CD8-positive, alpha-beta memory T cell (primary cell): ENCODE data around the gene SLC16A9. TPM values are rescaled to one million over a fixed set of nuclear protein-coding genes. Genes with fewer than 3 reads are reported as not detected.

Experiments
- CTCF ChIA-PET: fragments of 350-600 bp; sonication (Branson Sonifier 250); formaldehyde crosslinking; loops from one replicate; lab custom pipeline; 2021; ENCODE audit warnings: antibody characterized with exemption; lab: Charles Lee
- POLR2A ChIA-PET: fragments of 350-600 bp; sonication (Branson Sonifier 250); formaldehyde crosslinking; loops from one replicate; lab custom pipeline; 2021; ENCODE audit warnings: antibody characterized with exemption; lab: Charles Lee
- DNase-seq, 5 donors: peaks; one replicate each; pipeline versions ENCODE4 v3.0.0 to v3.0.0-alpha.2; 2020 to 2022; ENCODE audit warnings: mixed read lengths in 1 of 5
- H3K27ac ChIP-seq: one replicate; pipeline ENCODE4 v1.7.0; 2013; ENCODE audit warnings: low read depth, mild to moderate bottlenecking, low read length, moderate library complexity
- H3K27me3 ChIP-seq: 2 replicates; pipeline ENCODE4 v1.7.0; 2013; ENCODE audit warnings: low read length, mild to moderate bottlenecking; ENCODE audit not compliant: insufficient read depth, poor library complexity, severe bottlenecking
- H3K36me3 ChIP-seq: 2 replicates; pipeline ENCODE4 v1.7.0; 2013; ENCODE audit warnings: mild to moderate bottlenecking, low read length, moderate library complexity; ENCODE audit not compliant: insufficient read depth
- H3K4me1 ChIP-seq: 2 replicates; pipeline ENCODE4 v1.7.0; 2013; ENCODE audit warnings: mild to moderate bottlenecking, low read length, moderate library complexity; ENCODE audit not compliant: insufficient read depth
- H3K4me3 ChIP-seq: 2 replicates; pipeline ENCODE4 v1.7.0; 2013; ENCODE audit warnings: mild to moderate bottlenecking, low read length
- H3K9me3 ChIP-seq: 2 replicates; pipeline ENCODE4 v1.7.0; 2013; ENCODE audit warnings: mild to moderate bottlenecking, low read length
- H3K27ac Mint-ChIP-seq, 8 donors: one replicate each; pipeline ENCODE4 v1.8.0; 2020 to 2021; ENCODE audit warnings: mixed read lengths in 8 of 8, mild to moderate bottlenecking in 6 of 8, inconsistent platforms in 3 of 8, moderate library complexity in 3 of 8
- H3K27me3 Mint-ChIP-seq, 2 donors: one replicate each; pipeline ENCODE4 v1.8.0; 2020 to 2021; ENCODE audit warnings: mixed read lengths in 2 of 2, mild to moderate bottlenecking in 1 of 2, moderate library complexity in 1 of 2
- H3K36me3 Mint-ChIP-seq, 3 donors: one replicate each; pipeline ENCODE4 v1.8.0; 2020 to 2021; ENCODE audit warnings: mixed read lengths in 3 of 3, inconsistent platforms in 1 of 3, mild to moderate bottlenecking in 1 of 3
- H3K4me1 Mint-ChIP-seq, 3 donors: one replicate each; pipeline ENCODE4 v1.8.0; 2020 to 2021; ENCODE audit warnings: mixed read lengths in 3 of 3, inconsistent platforms in 1 of 3, mild to moderate bottlenecking in 1 of 3
- H3K4me3 Mint-ChIP-seq, 7 donors: one replicate each; pipeline ENCODE4 v1.8.0; 2020 to 2021; ENCODE audit warnings: mixed read lengths in 7 of 7, mild to moderate bottlenecking in 6 of 7, moderate library complexity in 4 of 7, inconsistent platforms in 2 of 7
- H3K9me3 Mint-ChIP-seq, 5 donors: one replicate each; pipeline ENCODE4 v1.8.0; 2020 to 2022; ENCODE audit warnings: mixed read lengths in 5 of 5, mild to moderate bottlenecking in 3 of 5, moderate library complexity in 2 of 5, inconsistent platforms in 1 of 5
- polyA plus RNA-seq: library from polyadenylated mRNA; unstranded; fragments of 300-500 nt; fragmentation: Illumina TruSeq; gene quantifications from one replicate; pipeline ENCODE4 v1.2.3, GENCODE V29; 2021
- total RNA-seq, 2 experiments: library from RNA; stranded (reverse); gene quantifications; one replicate each; pipeline ENCODE4 v1.2.3, GENCODE V29; 2021

The SLC16A9 gene
- total and polyA plus RNA-seq, 3 experiments from 2014 or later: 0.27 to 0.31 TPM; not detected in 1

GRCh38 chr10:59628456-59628855, 81.2 kb downstream of the SLC16A9 start:
- H3K9me3 ChIP-seq: no peaks in the 10 kb centered on the region
- Mint-ChIP-seq H3K9me3 (no peaks in the 10 kb centered on the region), H3K27ac (no peak overlapping the region), H3K36me3 (no peaks in the 10 kb centered on the region), H3K4me1 (peaks cover 0 to 4% (median 0%) of the 10 kb centered on the region in 3 donors), H3K4me3 (no peak overlapping the region), H3K27me3 (peaks cover 6 to 15% of the 10 kb centered on the region in 2 donors)
- H3K36me3 ChIP-seq: no peaks in the 10 kb centered on the region
- no peaks in the 10 kb centered on the region for H3K4me1 ChIP-seq
- ChIA-PET CTCF (interaction anchor here (0.8 to 1.1 kb wide), 2 partner anchors 475 to 1021 kb away, joined by 3 to 5 read pairs; no protein-coding TSS in a partner anchor), POLR2A (no interaction called here)
- no peak for DNase-seq
- H3K4me3 ChIP-seq: no peak overlapping the region
- no peak overlapping the region for H3K27ac ChIP-seq
- H3K27me3 ChIP-seq: no peaks in the 10 kb centered on the region

GRCh38 chr10:59627366-59628018, 82.2 kb downstream of the SLC16A9 start:
- Mint-ChIP-seq H3K36me3 (no peaks in the 10 kb centered on the region), H3K4me1 (peaks cover 0 to 4% (median 0%) of the 10 kb centered on the region in 3 donors)
- CTCF ChIA-PET: interaction anchor here (0.9 to 5.1 kb wide), 2 partner anchors 404 to 1019 kb away, joined by 4 to 23 read pairs; no protein-coding TSS in a partner anchor

GRCh38 chr10:59626523-59626869, 83.2 kb downstream of the SLC16A9 start:
- H3K27me3 Mint-ChIP-seq: peaks cover 6 to 11% of the 10 kb centered on the region in 2 donors
- H3K4me1 Mint-ChIP-seq: peaks cover 0 to 4% (median 0%) of the 10 kb centered on the region in 3 donors
- no peaks in the 10 kb centered on the region for H3K4me1 ChIP-seq
- no peak for DNase-seq
- H3K4me3 Mint-ChIP-seq: no peak overlapping the region
- no peaks in the 10 kb centered on the region for H3K9me3 ChIP-seq
- H3K4me3 ChIP-seq: no peak overlapping the region
- ChIA-PET POLR2A (no interaction called here), CTCF (interaction anchor here (0.9 to 5.1 kb wide), 4 partner anchors 405 to 1023 kb away, joined by 4 to 23 read pairs (median 8); no protein-coding TSS in a partner anchor)
- no peaks in the 10 kb centered on the region for H3K9me3 Mint-ChIP-seq
- H3K36me3 Mint-ChIP-seq: no peaks in the 10 kb centered on the region
- no peaks in the 10 kb centered on the region for H3K36me3 ChIP-seq
- no peak overlapping the region for H3K27ac Mint-ChIP-seq
- no peak overlapping the region for H3K27ac ChIP-seq
- no peaks in the 10 kb centered on the region for H3K27me3 ChIP-seq

More at GRCh38 chr10:59627366-59628018, 82.2 kb downstream of the SLC16A9 start:
- H3K9me3 Mint-ChIP-seq: no peaks in the 10 kb centered on the region
- Histone ChIP-seq H3K9me3 (no peaks in the 10 kb centered on the region), H3K27me3 (no peaks in the 10 kb centered on the region), H3K4me1 (no peaks in the 10 kb centered on the region), H3K4me3 (no peak overlapping the region), H3K36me3 (no peaks in the 10 kb centered on the region), H3K27ac (no peak overlapping the region)
- POLR2A ChIA-PET: no interaction called here
- H3K27me3 Mint-ChIP-seq: peaks cover 6 to 15% of the 10 kb centered on the region in 2 donors
- DNase-seq: no peak
- no peak overlapping the region for H3K4me3 Mint-ChIP-seq
- peak overlapping the region in 2 of 8 donors; percentile 1 to 10 for H3K27ac Mint-ChIP-seq

GRCh38 chr10:59625721-59626522, 83.7 kb downstream of the SLC16A9 start:
- Histone ChIP-seq H3K27ac (no peak overlapping the region), H3K4me1 (no peaks in the 10 kb centered on the region), H3K36me3 (no peaks in the 10 kb centered on the region), H3K9me3 (no peaks in the 10 kb centered on the region), H3K27me3 (no peaks in the 10 kb centered on the region), H3K4me3 (no peak overlapping the region)
- H3K36me3 Mint-ChIP-seq: no peaks in the 10 kb centered on the region
- no peak overlapping the region for H3K4me3 Mint-ChIP-seq
- H3K27ac Mint-ChIP-seq: no peak overlapping the region
- peak in 4 of 5 donors; percentile 12 to 52 (median 47) for DNase-seq
- H3K4me1 Mint-ChIP-seq: peaks cover 0 to 4% (median 0%) of the 10 kb centered on the region in 3 donors
- H3K9me3 Mint-ChIP-seq: no peaks in the 10 kb centered on the region
- ChIA-PET CTCF (interaction anchor here (0.9 to 5.1 kb wide), 6 partner anchors 9 to 1023 kb away, joined by 3 to 23 read pairs (median 5); partner anchors contain the start of gene CCDC6), POLR2A (no interaction called here)
- H3K27me3 Mint-ChIP-seq: peaks cover 6 to 8% of the 10 kb centered on the region in 2 donors

- POLR2A ChIA-PET: no interaction called here
- CTCF ChIA-PET: interaction anchor here (0.9 to 5.1 kb wide), 5 partner anchors 8 to 1024 kb away, joined by 3 to 23 read pairs (median 6); partner anchors contain the start of gene CCDC6
- Mint-ChIP-seq H3K27ac (no peak overlapping the region), H3K4me3 (no peak overlapping the region), H3K9me3 (no peaks in the 10 kb centered on the region), H3K27me3 (peaks cover under 1 to 2% of the 10 kb centered on the region in 2 donors), H3K36me3 (no peaks in the 10 kb centered on the region), H3K4me1 (peaks cover 0 to 4% (median 0%) of the 10 kb centered on the region in 3 donors)
- Histone ChIP-seq H3K36me3 (no peaks in the 10 kb centered on the region), H3K4me3 (no peak overlapping the region), H3K27ac (no peak overlapping the region), H3K9me3 (no peaks in the 10 kb centered on the region), H3K4me1 (no peaks in the 10 kb centered on the region), H3K27me3 (no peaks in the 10 kb centered on the region)
- DNase-seq: no peak
Observed at GRCh38 chr10:59624951-59625350, 84.7 kb downstream of the SLC16A9 start.

- Mint-ChIP-seq H3K4me1 (peaks cover 0 to 4% (median 0%) of the 10 kb centered on the region in 3 donors), H3K27me3 (peaks cover 0 to 2% of the 10 kb centered on the region in 2 donors), H3K4me3 (no peak overlapping the region), H3K36me3 (no peaks in the 10 kb centered on the region), H3K9me3 (no peaks in the 10 kb centered on the region), H3K27ac (no peak overlapping the region)
- Histone ChIP-seq H3K27ac (no peak overlapping the region), H3K9me3 (no peaks in the 10 kb centered on the region), H3K4me1 (no peaks in the 10 kb centered on the region), H3K27me3 (no peaks in the 10 kb centered on the region), H3K36me3 (no peaks in the 10 kb centered on the region), H3K4me3 (no peak overlapping the region)
- ChIA-PET POLR2A (no interaction called here), CTCF (interaction anchor here (5.1 kb wide), 1 partner anchor 1022 kb away, joined by 23 read pairs; no protein-coding TSS in a partner anchor)
- DNase-seq: no peak
Observed at GRCh38 chr10:59624136-59624535, 85.5 kb downstream of the SLC16A9 start.

GRCh38 chr10:59623133-59624121, 86.2 kb downstream of the SLC16A9 start:
- no peaks in the 10 kb centered on the region for H3K4me1 ChIP-seq
- Mint-ChIP-seq H3K27me3 (peaks cover 0 to 2% of the 10 kb centered on the region in 2 donors), H3K4me3 (no peak overlapping the region), H3K27ac (no peak overlapping the region), H3K36me3 (no peaks in the 10 kb centered on the region), H3K9me3 (no peaks in the 10 kb centered on the region), H3K4me1 (peaks cover 0 to 4% (median 0%) of the 10 kb centered on the region in 3 donors)
- no peaks in the 10 kb centered on the region for H3K27me3 ChIP-seq
- ChIA-PET POLR2A (no interaction called here), CTCF (interaction anchor here (5.1 kb wide), 1 partner anchor 1023 kb away, joined by 23 read pairs; no protein-coding TSS in a partner anchor)
- H3K4me3 ChIP-seq: no peak overlapping the region
- no peak overlapping the region for H3K27ac ChIP-seq
- H3K9me3 ChIP-seq: no peaks in the 10 kb centered on the region
- no peak for DNase-seq
- no peaks in the 10 kb centered on the region for H3K36me3 ChIP-seq
